Esophagus squamous epithelium (tissue), 4 donors: ENCODE measurements around the gene SKI.

ENCODE experiments used
- POLR2A ChIP-seq, 4 donors: fragments of 450-650 bp; IDR thresholded peaks; one replicate each; pipeline ENCODE4 v1.6.1; 2017; ENCODE audit warnings: antibody characterized with exemption in 4 of 4, mild to moderate bottlenecking in 4 of 4, moderate library complexity in 3 of 4
- TF ChIP-seq, protein P1 (sequence below), 6 experiments: fragments of 450-650 bp in 4 of 6; fragments of 200-600 bp in 2 of 6; sonication (generic) in 2 of 6; IDR thresholded peaks; one replicate each; pipeline ENCODE4 v1.5.1; 2016 to 2019; ENCODE audit warnings: antibody characterized with exemption in 6 of 6, mild to moderate bottlenecking in 4 of 6, moderate library complexity in 4 of 6

DNA sequence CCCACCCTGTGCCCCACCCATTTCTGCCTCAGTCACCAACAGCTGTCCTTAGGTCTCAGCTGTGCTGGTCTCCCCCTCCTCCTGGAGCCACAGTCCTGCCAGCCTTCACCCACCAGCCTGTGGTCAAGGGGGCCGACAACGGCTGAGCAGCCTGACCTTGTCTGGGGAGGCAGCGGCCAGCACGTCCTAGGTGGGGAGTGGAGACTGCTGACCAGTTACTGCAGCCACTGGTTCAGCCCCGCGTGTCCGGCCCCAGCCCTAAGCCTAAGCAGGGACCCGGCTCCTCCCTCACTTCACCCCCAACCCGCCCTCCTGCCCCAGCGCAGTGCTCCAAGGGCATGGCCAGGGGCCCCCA, 84.0 kb downstream of the SKI start:
- TF ChIP-seq, protein P1, sequence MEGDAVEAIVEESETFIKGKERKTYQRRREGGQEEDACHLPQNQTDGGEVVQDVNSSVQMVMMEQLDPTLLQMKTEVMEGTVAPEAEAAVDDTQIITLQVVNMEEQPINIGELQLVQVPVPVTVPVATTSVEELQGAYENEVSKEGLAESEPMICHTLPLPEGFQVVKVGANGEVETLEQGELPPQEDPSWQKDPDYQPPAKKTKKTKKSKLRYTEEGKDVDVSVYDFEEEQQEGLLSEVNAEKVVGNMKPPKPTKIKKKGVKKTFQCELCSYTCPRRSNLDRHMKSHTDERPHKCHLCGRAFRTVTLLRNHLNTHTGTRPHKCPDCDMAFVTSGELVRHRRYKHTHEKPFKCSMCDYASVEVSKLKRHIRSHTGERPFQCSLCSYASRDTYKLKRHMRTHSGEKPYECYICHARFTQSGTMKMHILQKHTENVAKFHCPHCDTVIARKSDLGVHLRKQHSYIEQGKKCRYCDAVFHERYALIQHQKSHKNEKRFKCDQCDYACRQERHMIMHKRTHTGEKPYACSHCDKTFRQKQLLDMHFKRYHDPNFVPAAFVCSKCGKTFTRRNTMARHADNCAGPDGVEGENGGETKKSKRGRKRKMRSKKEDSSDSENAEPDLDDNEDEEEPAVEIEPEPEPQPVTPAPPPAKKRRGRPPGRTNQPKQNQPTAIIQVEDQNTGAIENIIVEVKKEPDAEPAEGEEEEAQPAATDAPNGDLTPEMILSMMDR (IDR thresholded peaks at IDR 0.05): no peak
- no peak for TF ChIP-seq POLR2A (IDR thresholded peaks at IDR 0.05)
